Fibroblast of lung (primary cell): Measurements from ENCODE around the gene DOC2A.

Experiments used
- CTCF ChIP-seq, 2 donors: IDR thresholded peaks in 1 of 2; conservative IDR thresholded peaks in 1 of 2; 1 replicate in 1 of 2; 2 replicates in 1 of 2; pipeline ENCODE4 v1.5.1; 2011 to 2012; ENCODE audit warnings: low read length in 2 of 2, control low read depth in 1 of 2, inconsistent platforms in 1 of 2, low read depth in 1 of 2, mild to moderate bottlenecking in 1 of 2
- EZH2 ChIP-seq: IDR thresholded peaks from 2 replicates; pipeline ENCODE4 v1.5.1; 2012; ENCODE audit warnings: low read length, control low read depth, mild to moderate bottlenecking; ENCODE audit errors: missing control alignments

GRCh38 chr16:29988346-29989075 lies 22.3 kb downstream of the DOC2A start:
- TF ChIP-seq CTCF (conservative IDR thresholded peaks at IDR 0.05 in 1 of 2, IDR thresholded peaks at IDR 0.05 in 1 of 2; ENCODE audit: low read depth in 1 of 2, low read length in 2 of 2) (no peak), EZH2 (no peak)
